Fibroblast of skin of left biceps (primary cell): ENCODE data around the gene ENDOU.
A peak's percentile ranks its signal among the peaks of the same experiment; 100 is the strongest.

Source experiments
- DNase-seq, 2 experiments: peaks; one replicate each; pipeline ENCODE4 v3.0.0-alpha.2; 2013; ENCODE audit warnings: low read depth in 2 of 2

Gene ENDOU

GRCh38 chr12:47744005-47744651 lies 18.8 kb upstream of the ENDOU start:
- no peak for DNase-seq

GRCh38 chr12:47743311-47743860 lies 18.1 kb upstream of the ENDOU start:
- DNase-seq, result no peak

- DNase-seq, result no peak
Measured at GRCh38 chr12:47742253-47742825, 17.0 kb upstream of the ENDOU start.

GRCh38 chr12:47741340-47741703 lies 16.0 kb upstream of the ENDOU start:
- no peak for DNase-seq

- DNase-seq, result no peak
Measured at GRCh38 chr12:47740606-47741339, 15.5 kb upstream of the ENDOU start.

- no peak for DNase-seq
Measured at GRCh38 chr12:47739979-47740378, 14.7 kb upstream of the ENDOU start.

GRCh38 chr12:47739297-47739696 lies 14.0 kb upstream of the ENDOU start:
- DNase-seq, result no peak

- DNase-seq, result no peak
Measured at GRCh38 chr12:47737936-47738594, 12.8 kb upstream of the ENDOU start.

- no peak for DNase-seq
Measured at GRCh38 chr12:47736877-47737676, 11.8 kb upstream of the ENDOU start.

GRCh38 chr12:47736216-47736615 lies 10.9 kb upstream of the ENDOU start:
- no peak for DNase-seq

GRCh38 chr12:47735649-47736048 lies 10.4 kb upstream of the ENDOU start:
- no peak for DNase-seq

- DNase-seq, result no peak
Measured at GRCh38 chr12:47734725-47735480, 9.6 kb upstream of the ENDOU start.

GRCh38 chr12:47733142-47733541 lies 7.9 kb upstream of the ENDOU start:
- no peak for DNase-seq

GRCh38 chr12:47732504-47732903 lies 7.2 kb upstream of the ENDOU start:
- DNase-seq, result no peak

GRCh38 chr12:47731723-47732122 lies 6.4 kb upstream of the ENDOU start:
- no peak for DNase-seq

- no peak for DNase-seq
Measured at GRCh38 chr12:47730341-47730744, 5.1 kb upstream of the ENDOU start.

- DNase-seq, result no peak
Measured at GRCh38 chr12:47729233-47729632, 3.9 kb upstream of the ENDOU start.

GRCh38 chr12:47725893-47726292 lies 603 bp upstream of the ENDOU start:
- DNase-seq, result peak; percentile 57 to 67

GRCh38 chr12:47722941-47723631 lies 2.2 kb downstream of the ENDOU start:
- no peak for DNase-seq

GRCh38 chr12:47722136-47722834 lies 3.0 kb downstream of the ENDOU start:
- no peak for DNase-seq
